Measurements from ENCODE around the gene GPER1. TPM values are rescaled to one million over a fixed set of nuclear protein-coding genes. Genes with fewer than 3 reads are reported as not detected.
"Not testable (repeated sequence)": the region's sequence is repeated elsewhere in the genome, so short reads cannot be mapped to it uniquely, and the experiment has no call there.

Gene GPER1
- total RNA-seq, 1 experiment from 2014 or later = 2.5 TPM

DNA sequence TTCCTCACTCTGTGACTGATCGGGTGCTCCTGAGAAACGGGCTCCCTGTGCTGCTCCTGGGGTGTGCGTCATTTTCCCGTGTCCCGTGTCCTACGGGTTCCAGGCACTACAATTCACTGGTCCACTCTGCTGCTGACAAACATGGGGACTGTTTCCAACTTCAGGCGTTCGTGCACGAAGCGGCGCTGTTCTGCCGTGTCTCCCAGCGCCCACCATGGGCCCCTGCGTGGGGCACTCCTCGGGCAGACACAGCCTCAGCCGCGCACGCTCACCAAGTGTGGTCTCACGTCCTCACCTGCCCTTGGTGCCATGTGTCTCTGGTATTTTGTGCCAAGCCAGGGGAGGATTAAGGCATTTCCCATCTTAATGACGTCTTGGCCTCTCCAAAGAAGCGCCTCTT lies 24.6 kb upstream of the GPER1 start:
- in situ Hi-C loops (cut with HindIII; ENCODE audit: low pct_unique_long_range_greater_than_20kb, low sequenced_read_pairs) = no loop called here
- DNase-seq (ENCODE audit: low read depth) = no peak

DNA sequence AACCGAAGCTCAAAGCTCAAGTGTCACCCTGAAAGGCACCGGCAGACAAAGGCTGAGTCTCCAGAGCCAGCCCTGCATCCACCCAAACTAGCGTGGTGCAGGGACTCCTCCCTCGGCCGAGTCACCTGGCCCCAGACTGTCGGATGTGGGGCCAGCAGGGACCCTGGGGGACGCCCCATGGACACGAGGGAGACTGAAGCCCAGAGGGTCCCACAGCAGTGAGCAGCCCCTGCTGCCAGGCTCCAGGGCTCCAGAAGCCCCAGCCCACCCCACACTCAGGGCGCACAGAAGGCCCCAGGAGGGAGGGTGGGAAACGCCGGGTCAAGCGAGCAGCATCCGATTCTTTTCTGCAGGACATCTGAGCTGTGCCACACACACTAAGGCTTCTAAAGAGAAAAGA lies 23.3 kb upstream of the GPER1 start:
- DNase-seq (ENCODE audit: low read depth) = no peak
- in situ Hi-C loops (cut with HindIII; ENCODE audit: low pct_unique_long_range_greater_than_20kb, low sequenced_read_pairs) = no loop called here

GRCh38 chr7:1065263-1065584 lies 22.7 kb upstream of the GPER1 start:
- in situ Hi-C loops (cut with HindIII; ENCODE audit: low pct_unique_long_range_greater_than_20kb, low sequenced_read_pairs) = no loop called here

DNA sequence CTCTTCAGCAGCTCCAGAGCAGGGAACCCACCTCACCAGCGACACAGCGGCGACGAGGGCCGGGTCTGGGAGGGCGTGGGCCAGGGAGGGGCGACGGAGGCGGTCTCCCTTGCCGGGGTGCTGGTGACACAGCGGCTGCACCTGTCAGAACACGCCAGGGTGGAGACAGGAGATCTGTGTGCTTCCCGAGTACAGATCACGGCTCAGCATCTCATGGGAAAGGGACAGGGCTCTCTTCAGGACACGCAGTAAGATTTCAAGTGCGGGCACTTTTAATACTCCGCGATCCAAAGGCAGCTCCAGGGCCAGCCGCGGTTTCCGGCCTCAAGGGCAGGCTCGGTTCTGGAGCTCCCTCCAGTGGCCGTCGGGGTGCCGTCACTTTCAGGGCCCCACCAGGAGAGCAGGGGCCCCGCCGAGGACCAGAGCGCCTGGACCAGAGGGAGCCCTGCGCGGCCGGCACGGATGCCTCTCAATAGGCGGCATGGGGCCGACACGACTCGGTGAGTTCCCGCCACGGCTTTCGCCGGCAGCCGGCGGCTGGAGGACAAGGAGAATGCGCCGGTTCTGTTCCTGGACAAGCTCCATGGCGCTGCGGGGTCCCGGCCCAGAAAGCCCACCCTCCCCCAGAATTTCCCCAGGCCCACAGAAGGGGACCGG lies 22.2 kb upstream of the GPER1 start:
- peak; percentile 45 for DNase-seq (ENCODE audit: low read depth)
- in situ Hi-C loops (cut with HindIII; ENCODE audit: low pct_unique_long_range_greater_than_20kb, low sequenced_read_pairs) = no loop called here

More at GRCh38 chr7:1065263-1065584, 22.7 kb upstream of the GPER1 start:
- DNase-seq (ENCODE audit: low read depth) = no peak

DNA sequence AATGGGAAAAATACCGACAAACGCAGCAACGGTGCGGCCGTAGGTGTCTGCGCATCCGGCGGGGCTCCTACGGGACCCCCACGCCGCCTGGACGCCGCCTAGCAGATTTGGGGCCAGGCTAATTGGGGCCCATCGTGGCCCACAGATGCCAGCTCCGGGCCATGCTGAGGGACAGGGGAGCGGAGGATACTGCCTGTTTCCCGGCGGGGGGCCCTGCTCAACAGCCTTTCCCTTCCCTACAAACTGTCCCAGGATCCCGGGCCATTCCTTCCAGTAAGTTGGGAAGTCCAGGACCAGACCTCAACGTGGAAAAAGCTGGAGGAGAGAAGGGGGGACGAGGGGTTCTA lies 21.7 kb upstream of the GPER1 start:
- in situ Hi-C loops (cut with HindIII; ENCODE audit: low pct_unique_long_range_greater_than_20kb, low sequenced_read_pairs) = no loop called here
- no peak for DNase-seq (ENCODE audit: low read depth)

DNA sequence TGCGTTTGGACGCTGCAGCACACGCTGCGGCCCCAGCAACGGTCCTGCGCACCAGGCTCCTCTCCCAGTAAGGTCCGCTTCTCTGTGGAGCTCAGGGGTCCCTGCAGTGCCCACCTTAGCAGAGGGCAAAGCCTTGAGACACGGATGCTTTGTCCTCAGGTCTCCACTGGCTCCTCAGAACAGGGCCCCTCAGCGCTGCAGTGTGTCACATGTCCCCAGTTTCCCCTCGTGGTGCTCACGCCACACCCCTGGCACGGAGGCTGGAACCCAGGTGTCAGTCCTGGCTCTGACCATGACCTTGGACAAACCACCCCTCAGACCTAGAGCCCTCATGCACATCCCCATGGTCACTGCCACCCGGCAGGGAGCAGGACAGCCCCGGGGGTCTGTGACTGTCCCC lies 19.9 kb upstream of the GPER1 start:
- in situ Hi-C loops (cut with HindIII; ENCODE audit: low pct_unique_long_range_greater_than_20kb, low sequenced_read_pairs) = no loop called here
- DNase-seq (ENCODE audit: low read depth) = no peak

DNA sequence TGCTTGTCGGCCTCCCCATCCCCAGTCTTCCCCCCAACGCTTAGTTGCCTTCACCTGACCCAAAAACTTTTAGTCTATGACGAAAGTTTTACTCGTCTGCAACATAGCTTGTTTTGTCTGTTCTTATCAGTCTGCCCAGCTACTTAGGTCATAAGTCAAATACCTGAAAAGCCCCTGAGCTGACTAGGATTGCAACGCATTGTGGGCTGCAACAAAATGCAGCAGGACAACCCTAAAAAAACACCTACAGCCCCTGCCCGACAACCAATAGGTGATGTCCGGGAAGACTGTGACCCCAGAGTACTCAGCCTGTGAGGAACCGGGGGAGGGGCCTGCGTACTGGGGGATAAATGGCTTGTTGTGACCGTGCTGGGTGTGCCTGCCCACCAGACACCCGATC lies 19.3 kb upstream of the GPER1 start:
- DNase-seq (ENCODE audit: low read depth) = no peak
- in situ Hi-C loops (cut with HindIII; ENCODE audit: low pct_unique_long_range_greater_than_20kb, low sequenced_read_pairs) = no loop called here

- in situ Hi-C loops (cut with HindIII; ENCODE audit: low pct_unique_long_range_greater_than_20kb, low sequenced_read_pairs) = no loop called here
- DNase-seq (ENCODE audit: low read depth) = no peak
Observed at GRCh38 chr7:1070544-1071011, 17.3 kb upstream of the GPER1 start.

DNA sequence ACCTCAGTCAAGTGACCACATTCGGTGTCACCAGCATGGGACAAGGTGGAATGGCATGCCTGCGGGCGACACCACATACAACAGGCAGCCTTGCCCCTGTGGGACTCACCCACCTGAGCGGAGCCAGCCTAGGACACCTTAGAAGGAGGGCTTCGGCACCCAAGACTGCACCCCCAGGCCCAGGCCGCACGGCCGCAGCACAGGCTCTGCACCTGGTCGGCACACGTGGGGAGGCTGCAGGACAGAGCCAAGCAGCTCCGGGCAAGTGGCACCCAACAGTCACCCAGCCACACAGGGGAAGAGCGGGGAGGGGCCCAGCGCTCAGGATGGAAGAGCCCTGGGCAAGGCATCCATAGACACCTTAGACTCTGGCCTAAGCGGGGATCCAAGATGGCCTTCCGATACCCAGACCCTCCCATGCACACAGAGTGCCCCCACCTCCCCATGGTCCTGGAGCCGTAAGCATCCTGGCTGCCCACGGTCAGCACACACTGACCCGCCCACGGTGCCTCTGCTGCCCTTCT lies 16.1 kb upstream of the GPER1 start:
- DNase-seq (ENCODE audit: low read depth) = no peak
- in situ Hi-C loops (cut with HindIII; ENCODE audit: low pct_unique_long_range_greater_than_20kb, low sequenced_read_pairs) = no loop called here

DNA sequence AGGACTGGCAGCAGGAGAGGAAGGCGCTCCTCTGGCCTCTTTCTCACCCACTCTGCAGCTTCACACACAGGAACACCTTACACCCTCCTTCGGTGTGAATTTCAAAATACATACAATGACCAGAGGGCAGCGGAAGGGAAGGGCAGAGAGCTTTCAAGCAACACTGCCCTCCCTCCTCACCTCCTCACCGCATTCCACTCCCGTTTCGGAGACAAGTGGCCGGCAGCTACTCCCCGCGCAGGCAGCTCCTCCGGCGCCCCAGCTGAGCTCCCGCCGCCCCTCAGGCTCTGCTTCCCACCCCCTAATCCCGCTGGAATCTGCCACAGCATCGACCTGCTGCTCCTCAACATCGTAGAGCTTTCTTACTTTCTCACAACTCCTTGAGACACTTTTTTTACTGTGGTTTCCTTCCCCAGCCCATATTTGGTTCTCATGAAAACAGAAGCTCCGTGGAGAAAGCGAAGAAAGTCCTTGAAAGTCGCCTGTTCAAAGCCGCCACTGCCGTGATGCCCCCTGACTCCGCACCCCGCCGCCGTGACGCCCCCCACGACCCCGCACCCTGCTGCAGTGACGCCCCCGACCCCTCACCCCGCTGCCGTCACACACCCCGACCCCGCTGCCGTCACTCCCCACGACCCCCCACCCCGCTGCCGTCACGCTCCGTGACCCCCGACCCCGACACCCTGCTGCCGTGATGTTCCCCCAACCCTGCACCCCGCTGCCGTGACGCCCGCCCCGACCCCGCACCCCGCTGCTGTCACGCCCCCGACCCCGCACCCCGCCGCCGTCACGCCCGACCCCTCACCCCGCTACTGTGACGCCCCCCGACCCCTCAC lies 14.6 kb upstream of the GPER1 start:
- DNase-seq (ENCODE audit: low read depth) = no peak
- in situ Hi-C loops (cut with HindIII; ENCODE audit: low pct_unique_long_range_greater_than_20kb, low sequenced_read_pairs) = no loop called here

- in situ Hi-C loops (cut with HindIII; ENCODE audit: low pct_unique_long_range_greater_than_20kb, low sequenced_read_pairs); DNase-seq (ENCODE audit: low read depth): not testable (repeated sequence)
Observed at GRCh38 chr7:1074018-1074417, 13.9 kb upstream of the GPER1 start.

GRCh38 chr7:1074593-1075431 lies 13.1 kb upstream of the GPER1 start:
- in situ Hi-C loops (cut with HindIII; ENCODE audit: low pct_unique_long_range_greater_than_20kb, low sequenced_read_pairs) = no loop called here
- DNase-seq (ENCODE audit: low read depth) = no peak

DNA sequence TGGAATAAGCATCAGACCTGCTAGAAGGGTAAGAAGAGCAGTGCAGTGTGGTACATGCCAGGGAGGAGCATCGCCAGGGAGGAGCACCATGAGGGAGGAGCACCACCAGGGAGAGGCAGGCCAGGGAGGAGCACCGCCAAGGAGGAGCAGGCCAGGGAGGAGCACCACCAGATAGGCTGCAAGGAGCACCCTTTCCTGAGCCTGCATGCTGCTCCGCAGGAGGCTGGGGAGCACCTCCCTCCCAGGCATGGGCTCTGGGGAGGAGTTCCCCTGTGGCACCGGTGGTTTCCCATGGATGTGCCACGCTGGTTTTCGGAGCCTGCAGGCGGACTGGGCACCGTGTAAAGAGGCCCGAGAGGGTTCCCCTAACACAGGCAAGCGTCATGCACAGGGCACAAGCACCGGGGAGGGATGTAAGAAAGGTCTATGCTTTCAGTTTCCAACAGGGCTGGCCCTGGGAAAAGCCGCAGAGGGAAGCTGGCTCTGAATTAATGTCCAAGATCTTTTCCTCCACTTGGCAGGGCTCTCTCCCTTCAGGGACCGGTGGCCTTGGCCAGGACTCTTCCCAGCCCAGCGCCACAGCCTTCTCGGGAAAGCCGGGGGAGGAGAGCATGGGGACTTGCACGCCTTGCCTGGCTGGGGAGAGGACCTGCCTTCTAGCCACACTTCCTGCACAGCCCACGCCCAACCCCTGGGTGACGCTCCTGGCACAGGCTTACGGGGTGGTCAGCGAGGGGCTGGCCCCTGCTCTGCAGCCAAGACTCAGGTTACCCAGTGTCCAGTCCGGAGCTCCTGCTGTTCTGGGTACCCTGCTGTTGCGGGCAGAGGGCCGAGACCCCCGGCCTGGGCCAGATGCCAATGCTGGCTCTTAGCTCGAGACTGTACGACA lies 11.5 kb upstream of the GPER1 start:
- in situ Hi-C loops (cut with HindIII; ENCODE audit: low pct_unique_long_range_greater_than_20kb, low sequenced_read_pairs) = no loop called here
- no peak for DNase-seq (ENCODE audit: low read depth)

DNA sequence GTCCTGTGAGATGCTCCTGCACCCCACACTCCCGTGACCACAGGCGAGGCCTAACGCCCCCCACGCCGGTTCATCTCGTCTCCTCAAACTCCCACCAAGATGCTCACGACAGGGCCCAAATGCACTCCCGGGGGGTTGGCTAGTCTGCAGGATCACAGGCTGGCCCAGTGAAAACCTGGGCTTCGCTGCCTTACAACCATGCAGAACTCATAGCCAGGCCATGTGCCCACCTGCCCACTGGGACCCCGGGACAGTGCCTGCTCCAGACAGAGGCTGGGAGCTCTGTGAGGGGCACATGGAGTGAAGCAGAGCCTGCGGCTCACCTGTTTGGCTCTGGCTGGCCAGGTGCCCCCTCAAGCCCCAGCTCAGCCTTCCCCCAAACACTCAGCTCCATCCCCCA lies 9.4 kb upstream of the GPER1 start:
- no peak for DNase-seq (ENCODE audit: low read depth)
- in situ Hi-C loops (cut with HindIII; ENCODE audit: low pct_unique_long_range_greater_than_20kb, low sequenced_read_pairs) = no loop called here

- in situ Hi-C loops (cut with HindIII; ENCODE audit: low pct_unique_long_range_greater_than_20kb, low sequenced_read_pairs) = no loop called here
- DNase-seq (ENCODE audit: low read depth) = no peak
Observed at GRCh38 chr7:1078985-1079384, 8.9 kb upstream of the GPER1 start.

DNA sequence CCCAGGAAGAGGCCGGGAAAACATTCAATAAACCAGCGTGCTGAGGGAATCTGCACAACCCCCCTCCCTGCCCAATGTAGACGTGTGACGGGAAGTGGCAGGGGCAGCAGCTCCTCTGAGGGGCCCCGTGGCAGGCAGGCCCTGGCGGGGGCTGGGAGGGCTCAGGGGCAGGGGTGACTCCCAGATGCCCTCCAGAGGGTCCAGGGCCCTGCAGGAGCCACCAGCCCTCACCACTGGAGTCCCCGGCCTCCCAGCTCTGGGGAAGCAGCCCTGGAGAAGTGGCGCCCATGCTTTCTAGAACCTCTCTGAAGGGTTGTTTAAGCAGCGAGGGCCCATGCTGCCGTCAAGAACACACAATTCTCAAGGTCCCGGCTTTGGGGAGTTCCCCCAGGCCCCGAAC lies 8.4 kb upstream of the GPER1 start:
- in situ Hi-C loops (cut with HindIII; ENCODE audit: low pct_unique_long_range_greater_than_20kb, low sequenced_read_pairs) = no loop called here

DNA sequence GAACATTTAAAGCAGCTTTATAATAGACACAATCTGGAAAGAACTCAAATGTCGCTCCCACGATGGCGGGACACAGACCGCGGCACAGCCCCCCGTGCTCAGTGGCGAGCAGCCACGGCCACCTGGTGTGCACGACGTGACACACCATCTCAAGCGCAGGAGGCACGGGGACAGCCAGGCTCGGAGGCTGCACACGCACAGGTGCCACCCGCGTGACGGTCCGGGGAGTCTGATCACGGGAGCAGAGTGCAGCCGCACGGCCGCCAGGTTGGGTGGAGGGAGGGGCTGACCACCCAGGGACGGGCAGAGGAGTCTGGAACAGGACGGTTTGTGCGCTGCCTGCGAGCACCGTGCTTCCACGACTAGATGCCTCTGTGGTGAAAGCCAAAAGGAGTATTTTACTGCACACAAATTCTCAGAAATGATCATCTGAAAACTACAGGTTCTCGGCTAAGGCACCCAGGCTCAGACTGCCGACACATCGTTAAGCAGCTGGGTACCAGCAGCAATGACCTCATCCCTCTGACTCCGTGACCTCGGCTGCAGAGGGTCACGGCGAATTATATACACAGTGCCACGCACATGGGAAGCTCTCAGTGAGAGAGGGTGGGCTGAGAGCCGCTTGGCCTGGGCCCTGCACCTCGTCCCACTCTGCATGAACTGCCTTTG lies 7.5 kb upstream of the GPER1 start:
- in situ Hi-C loops (cut with HindIII; ENCODE audit: low pct_unique_long_range_greater_than_20kb, low sequenced_read_pairs) = no loop called here

More for the DNA sequence above, 8.4 kb upstream of the GPER1 start:
- DNase-seq (ENCODE audit: low read depth) = no peak

DNA sequence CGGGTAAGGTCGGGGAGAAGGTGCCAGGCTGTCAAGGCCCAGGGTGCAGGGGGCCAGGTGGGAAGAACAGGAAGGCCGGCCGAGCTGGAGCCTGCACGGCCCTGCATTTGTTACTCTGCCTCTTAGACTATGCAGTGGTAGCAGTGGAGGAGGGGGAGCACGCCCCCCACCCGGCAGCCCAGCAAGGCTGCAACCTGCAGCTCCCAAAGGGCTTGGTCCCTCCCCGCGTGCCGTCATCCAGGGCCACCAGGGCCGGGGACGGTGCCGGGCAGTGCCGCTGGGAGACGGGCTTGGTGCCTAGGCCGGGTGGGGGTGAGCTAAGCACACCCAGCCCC lies 7.0 kb upstream of the GPER1 start:
- no peak for DNase-seq (ENCODE audit: low read depth)
- in situ Hi-C loops (cut with HindIII; ENCODE audit: low pct_unique_long_range_greater_than_20kb, low sequenced_read_pairs) = no loop called here

More for the DNA sequence above, 7.5 kb upstream of the GPER1 start:
- DNase-seq (ENCODE audit: low read depth) = no peak

All from Caki2 (cell line).